Skeletal muscle cell (primary cell): Measurements from ENCODE around the gene ANP32A.
A peak's percentile ranks its signal among the peaks of the same experiment; 100 is the strongest.

Source experiments
- DNase-seq: peaks from one replicate; pipeline ENCODE4 v3.0.0-alpha.2; 2010; ENCODE audit warnings: low read depth
- H3K4me3 ChIP-seq: 2 replicates; pipeline ENCODE4 v1.5.1; 2011; ENCODE audit warnings: low read depth, mild to moderate bottlenecking, control low read depth, low read length, moderate library complexity

Gene ANP32A

GRCh38 chr15:68802373-68802772 lies 18.3 kb downstream of the ANP32A start:
- H3K4me3 ChIP-seq = no peak overlapping the region
- DNase-seq = no peak

DNA sequence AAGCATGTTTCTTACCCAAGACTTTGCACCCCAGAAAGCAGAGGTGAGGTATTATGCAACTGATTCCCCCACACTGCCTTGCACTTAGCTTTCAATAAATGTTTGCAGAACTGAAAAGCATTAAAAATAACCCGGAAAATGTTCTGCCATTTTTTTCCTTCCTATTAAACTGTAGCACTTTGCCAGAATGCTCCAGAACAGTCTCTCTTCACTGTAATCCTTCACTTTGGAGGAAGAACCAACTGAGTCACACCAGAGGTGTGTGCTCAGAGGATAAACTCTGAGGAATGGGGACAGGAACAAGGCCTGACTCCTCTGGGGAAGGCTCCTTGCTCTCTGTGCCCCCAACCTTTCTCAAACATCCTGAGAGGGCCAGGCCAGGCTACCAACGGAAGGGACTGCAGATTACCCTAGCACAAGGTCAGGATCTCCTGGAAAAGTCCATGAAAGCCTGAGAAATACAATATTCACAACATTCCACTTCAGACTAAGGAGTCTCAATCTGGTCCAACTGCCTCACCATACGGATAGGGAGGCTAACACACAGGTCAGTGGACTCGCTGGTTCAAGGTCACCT lies 19.0 kb downstream of the ANP32A start:
- H3K4me3 ChIP-seq = no peak overlapping the region
- DNase-seq = no peak

GRCh38 chr15:68800875-68801274 lies 19.8 kb downstream of the ANP32A start:
- no peak overlapping the region for H3K4me3 ChIP-seq
- DNase-seq = no peak

- no peak overlapping the region for H3K4me3 ChIP-seq
- DNase-seq = no peak
Measured at GRCh38 chr15:68798346-68799094, 22.2 kb downstream of the ANP32A start.

- no peak overlapping the region for H3K4me3 ChIP-seq
- DNase-seq = no peak
Measured at GRCh38 chr15:68797599-68798345, 22.9 kb downstream of the ANP32A start.

DNA sequence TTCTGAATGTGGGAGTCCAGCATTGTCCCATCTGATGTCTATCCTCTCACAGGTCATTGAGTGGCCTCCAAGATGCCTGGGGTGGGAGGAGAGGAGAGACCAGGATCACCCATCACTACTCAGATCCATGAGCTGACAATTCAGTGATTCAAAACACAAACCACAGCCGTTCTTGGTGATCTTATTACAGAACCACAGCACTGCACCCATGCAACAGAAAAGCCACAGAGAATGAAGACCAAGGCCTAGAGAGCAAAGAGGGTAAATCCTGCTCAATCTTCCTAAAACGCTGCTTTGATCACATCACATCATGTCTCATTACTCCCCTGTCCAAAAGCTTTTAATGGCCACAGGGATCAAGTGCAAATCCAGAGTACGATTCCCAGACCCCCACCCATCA lies 23.5 kb downstream of the ANP32A start:
- no peak overlapping the region for H3K4me3 ChIP-seq
- DNase-seq = no peak

DNA sequence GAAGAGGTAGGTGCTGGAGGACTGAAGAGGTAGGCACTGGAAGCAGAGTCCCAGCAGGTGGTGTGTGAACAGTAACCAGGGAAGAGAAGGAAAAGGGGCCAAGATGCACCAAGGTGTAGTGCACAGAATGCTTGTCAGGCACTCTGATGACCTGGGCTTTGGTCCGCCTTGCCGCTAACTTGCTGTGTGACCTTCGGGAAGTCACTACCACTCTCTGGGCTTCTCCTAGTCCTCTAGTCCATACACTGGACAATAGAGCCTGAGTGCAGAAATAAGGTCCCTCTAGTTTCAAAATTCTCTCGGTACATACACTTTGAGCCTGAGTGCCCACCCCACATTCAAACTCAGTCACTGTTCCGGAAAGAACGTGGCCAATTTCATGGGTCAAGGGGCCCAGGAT lies 24.1 kb downstream of the ANP32A start:
- no peak overlapping the region for H3K4me3 ChIP-seq

GRCh38 chr15:68795298-68795848 lies 25.3 kb downstream of the ANP32A start:
- peak; percentile 53 for DNase-seq
- H3K4me3 ChIP-seq = no peak overlapping the region

More for the DNA sequence above, 24.1 kb downstream of the ANP32A start:
- no peak for DNase-seq

DNA sequence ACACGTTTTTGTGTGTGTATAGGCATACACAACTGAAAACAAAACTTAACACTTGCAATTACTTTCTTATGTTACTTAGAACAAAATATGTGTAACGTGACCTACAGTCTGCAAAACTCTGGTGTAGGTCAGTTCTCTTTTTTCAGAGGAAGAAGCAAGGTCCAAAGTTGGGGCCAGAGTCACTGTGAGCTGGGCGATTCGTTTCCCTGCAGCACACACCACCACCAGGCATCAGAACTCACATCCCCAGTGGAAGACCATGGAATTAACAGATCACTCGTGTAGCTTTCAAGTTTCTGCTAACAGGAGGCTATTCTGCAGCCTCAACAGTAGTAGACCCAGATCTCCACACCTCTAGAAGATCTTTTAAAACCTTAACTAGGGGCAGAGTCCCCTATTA lies 25.8 kb downstream of the ANP32A start:
- DNase-seq = no peak
- H3K4me3 ChIP-seq = no peak overlapping the region

GRCh38 chr15:68794307-68794706 lies 26.4 kb downstream of the ANP32A start:
- H3K4me3 ChIP-seq = no peak overlapping the region
- no peak for DNase-seq

DNA sequence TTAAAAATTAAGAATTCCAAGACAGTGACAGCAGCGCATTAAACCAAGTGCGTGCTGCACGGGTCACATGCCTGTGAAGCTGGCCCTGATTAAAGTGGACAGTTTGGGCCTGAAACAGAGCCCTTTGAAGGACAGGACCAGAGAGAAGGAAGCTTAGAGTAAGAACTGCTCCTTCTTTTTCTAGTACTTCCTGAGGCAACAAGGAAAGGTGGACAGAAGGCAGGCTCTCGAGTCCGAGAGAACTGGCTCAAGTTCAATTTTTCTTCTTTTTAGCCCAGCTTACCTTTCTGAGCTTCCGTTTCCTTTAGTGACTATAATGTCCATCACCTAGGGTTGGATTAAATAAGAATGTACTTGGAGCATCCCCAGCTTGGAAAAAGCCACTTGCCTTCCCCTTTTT lies 26.9 kb downstream of the ANP32A start:
- no peak overlapping the region for H3K4me3 ChIP-seq
- no peak for DNase-seq

DNA sequence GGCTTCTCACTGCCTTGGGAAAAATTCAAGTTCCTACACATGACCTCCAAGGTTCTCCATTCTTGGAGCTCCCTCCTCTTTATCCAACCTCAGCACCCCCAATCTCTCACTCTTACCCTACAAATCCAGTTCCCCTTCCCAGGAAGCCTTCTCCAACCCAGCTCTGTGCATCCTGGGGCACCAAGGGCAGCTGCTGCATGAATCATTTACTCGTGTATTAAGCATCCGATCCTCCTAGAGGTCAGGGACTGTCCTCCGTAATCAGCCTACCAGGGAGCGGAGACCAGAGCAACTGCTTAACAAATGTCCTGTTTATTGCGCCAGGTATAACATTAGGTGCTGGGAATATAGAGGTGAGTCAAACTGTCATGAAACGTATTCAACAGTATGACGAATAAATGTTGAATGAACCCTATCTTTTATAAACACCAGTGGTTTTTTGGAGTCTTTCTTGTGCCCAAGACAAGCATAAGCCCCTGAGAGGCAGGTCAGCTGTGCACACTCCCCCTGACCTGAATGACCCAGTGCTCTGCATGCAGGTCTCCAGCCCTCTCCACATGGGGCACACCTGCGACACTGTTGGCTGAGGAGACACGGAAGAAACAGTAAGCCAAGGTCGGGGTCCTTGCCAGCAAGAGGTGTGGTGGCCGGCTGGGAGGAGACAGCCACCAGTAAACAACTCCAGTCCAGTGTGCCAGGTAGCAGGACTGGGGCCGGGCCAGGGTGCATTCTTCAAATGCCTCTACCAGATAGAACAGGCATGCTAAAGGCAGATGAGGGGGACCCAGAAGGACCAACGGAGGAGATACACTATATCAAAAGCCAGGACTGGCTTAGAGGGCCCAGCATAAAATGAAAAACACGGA lies 27.6 kb downstream of the ANP32A start:
- DNase-seq = no peak
- no peak overlapping the region for H3K4me3 ChIP-seq

DNA sequence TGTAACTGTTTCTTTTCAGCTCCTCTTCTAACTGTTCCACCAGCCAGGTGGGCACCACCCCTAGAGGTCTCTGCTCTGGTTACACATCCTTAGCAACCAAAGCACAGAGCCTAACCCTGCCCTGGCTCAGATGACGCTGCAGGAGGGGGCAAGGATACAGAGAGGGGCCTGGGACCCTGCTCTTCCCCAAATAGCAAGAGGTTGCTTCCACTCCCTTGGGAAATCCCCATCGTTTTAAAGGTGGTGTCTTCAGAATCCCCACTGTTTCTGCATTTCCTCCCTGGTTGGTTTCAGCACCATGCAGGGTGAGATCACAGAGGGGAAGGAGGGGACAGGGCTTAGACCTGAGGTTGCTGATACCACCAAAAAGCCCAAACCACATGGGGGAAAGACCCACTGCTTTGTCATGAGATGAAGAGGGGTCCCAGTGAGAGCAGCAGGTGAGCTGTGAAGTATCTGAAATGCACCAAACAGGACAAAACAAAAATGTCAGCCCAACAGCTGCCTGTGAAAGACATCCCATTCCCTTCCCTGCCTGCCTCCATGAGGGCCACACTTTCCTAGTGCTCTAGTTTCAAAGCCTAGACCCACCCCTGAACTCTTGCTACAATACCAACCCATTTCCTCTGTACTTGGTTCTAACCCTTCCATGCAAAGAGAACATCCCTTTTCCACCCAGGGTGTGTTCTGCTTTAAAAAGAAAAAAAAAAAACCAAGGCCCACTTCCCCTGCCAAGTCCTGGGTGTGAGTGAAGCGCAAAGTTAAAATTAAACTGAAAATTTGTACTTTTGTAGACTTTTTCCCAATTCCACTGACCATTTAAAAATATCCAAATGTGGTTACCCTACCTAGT lies 29.0 kb downstream of the ANP32A start:
- H3K4me3 ChIP-seq = no peak overlapping the region
- DNase-seq = no peak

DNA sequence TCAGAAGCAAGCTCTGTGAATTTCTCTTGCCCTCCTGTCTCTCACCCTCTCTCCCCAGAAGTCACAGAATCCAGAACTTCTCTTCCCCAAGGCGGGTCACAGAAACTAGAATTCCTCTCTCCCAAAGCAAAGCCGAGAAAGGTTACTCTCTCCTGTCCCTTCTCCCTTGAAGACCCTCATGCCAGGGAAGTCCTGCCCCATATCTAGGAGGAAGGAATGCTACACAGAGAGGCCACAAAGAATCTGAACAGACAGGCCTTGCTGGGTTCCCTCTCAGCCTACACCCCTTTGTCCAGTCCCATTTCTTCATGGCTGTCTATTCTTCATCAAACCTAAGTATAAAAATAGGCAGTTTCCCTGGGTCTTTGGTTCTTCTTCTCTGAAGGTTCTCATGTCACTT lies 29.8 kb downstream of the ANP32A start:
- no peak for DNase-seq
- H3K4me3 ChIP-seq = no peak overlapping the region

DNA sequence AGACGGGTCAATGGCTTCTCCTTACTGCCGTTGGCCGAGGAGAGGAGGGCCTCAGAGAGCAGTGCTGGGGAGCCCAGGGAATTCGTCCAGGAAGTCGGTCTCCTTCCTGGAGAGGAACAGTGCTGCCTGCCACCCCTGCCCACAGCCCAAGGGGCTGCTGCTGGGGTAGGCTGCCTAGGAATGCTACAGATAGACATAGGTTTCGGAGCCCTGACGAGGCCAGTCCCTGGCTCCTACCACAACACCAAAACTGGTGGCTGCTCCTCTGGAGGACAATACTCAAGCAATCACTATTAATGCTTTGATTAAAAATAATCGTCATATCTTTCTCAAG lies 30.5 kb downstream of the ANP32A start:
- DNase-seq = no peak
- no peak overlapping the region for H3K4me3 ChIP-seq

- no peak overlapping the region for H3K4me3 ChIP-seq
- no peak for DNase-seq
Measured at GRCh38 chr15:68789534-68790241, 31.0 kb downstream of the ANP32A start.

- DNase-seq = no peak
- no peak overlapping the region for H3K4me3 ChIP-seq
Measured at GRCh38 chr15:68789091-68789490, 31.6 kb downstream of the ANP32A start.

DNA sequence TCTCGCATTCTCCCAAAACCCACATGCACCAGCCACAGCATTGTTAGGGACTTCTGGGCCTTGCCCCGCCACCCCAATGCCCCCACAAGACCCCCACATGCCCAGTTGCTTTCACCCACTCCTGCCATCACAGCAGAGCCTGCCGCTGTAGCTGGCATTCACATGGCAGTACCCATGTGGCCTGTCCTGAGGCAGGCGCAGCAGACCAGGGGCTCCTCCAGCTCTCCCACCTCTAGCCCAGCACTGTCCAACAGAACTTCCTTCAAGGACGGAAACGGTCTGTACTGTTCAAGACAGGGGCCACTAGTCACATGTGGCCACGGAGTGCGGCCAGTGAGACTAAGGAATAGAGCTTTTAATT lies 32.5 kb downstream of the ANP32A start:
- no peak for DNase-seq
- no peak overlapping the region for H3K4me3 ChIP-seq
